Measurements from ENCODE around the gene KCNQ1.

KCNQ1 gene

DNA sequence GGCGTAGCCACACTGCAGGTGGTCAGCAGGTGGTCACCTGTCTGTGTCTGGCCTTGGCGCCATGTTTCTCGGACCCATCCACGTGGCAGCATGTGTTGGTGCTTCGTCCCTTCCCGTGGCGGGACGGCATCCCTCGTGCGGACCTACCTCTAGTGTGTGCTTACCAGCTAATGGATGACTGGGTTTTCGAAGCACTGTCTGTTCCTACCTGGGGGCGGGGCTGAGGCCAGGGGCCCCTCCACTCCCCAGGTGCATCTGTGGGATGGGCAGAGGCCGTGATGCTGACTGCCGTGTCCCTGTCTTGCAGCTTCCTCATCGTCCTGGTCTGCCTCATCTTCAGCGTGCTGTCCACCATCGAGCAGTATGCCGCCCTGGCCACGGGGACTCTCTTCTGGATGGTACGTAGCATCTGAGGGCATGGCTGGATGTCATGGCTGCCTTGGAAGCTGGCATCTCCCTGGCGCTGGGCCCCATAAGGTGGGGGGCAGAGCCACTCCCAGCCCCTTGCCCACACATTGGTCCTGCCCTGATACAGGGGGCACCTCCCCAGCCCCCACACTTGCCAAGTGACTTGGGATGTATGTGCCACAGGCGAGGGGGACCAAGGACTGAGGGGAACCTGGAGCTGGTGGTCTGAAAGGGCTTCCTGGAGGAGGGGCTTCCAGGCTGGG lies 82.9 kb downstream of the KCNQ1 start:
- intact Hi-C loops (cut with micrococcal nuclease), result loop anchor here (2.0 to 10.0 kb wide), 3 partner anchors 47 to 333 kb away; partner anchors contain the start of gene KCNQ1
- H3K27ac Mint-ChIP-seq, result peak overlapping the region; percentile 92

GRCh38 chr11:2528301-2529050 lies 83.7 kb downstream of the KCNQ1 start:
- H3K27ac Mint-ChIP-seq, result peak overlapping the region; percentile 92
- no peak overlapping the region for H3K4me3 Mint-ChIP-seq
- intact Hi-C loops (cut with micrococcal nuclease), result loop anchor here (5.0 to 10.0 kb wide), 2 partner anchors 81 to 334 kb away; partner anchors contain the start of gene KCNQ1
- H3K9me3 Mint-ChIP-seq, result no peaks in the 10 kb centered on the region
- H3K4me1 Mint-ChIP-seq (ENCODE audit: low read depth), result peaks cover 79% of the 10 kb centered on the region
- peaks cover 6% of the 10 kb centered on the region for H3K27me3 Mint-ChIP-seq
- peaks cover 48% of the 10 kb centered on the region for H3K36me3 Mint-ChIP-seq (ENCODE audit: low read depth)

More for the DNA sequence above, 82.9 kb downstream of the KCNQ1 start:
- peaks cover 73% of the 10 kb centered on the region for H3K4me1 Mint-ChIP-seq (ENCODE audit: low read depth)
- H3K36me3 Mint-ChIP-seq (ENCODE audit: low read depth), result peaks cover 50% of the 10 kb centered on the region
- no peaks in the 10 kb centered on the region for H3K9me3 Mint-ChIP-seq
- H3K27me3 Mint-ChIP-seq, result peaks cover 6% of the 10 kb centered on the region
- peak overlapping the region; percentile 11 for H3K4me3 Mint-ChIP-seq

DNA sequence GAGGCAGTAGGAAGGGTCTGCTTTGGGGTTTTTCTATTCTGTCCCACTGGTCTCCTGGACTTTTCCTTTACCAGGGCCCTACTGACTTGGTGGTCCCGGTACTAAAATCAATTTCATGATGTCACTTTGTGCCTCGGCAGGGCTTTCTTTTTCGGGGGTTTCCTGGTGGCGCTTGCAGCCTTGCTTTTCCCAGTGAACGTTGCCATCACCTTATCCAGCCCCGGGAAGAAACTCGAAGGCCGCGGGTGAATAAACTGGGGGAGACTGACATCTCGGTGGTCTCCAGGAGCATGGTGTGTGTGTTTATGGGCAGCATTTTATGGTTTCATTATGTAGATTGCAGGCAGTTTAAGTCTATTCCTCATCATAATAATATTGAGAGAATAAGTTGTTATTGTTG lies 84.4 kb downstream of the KCNQ1 start:
- H3K4me1 Mint-ChIP-seq (ENCODE audit: low read depth), result peaks cover 80% of the 10 kb centered on the region
- H3K27me3 Mint-ChIP-seq, result peaks cover 6% of the 10 kb centered on the region
- H3K36me3 Mint-ChIP-seq (ENCODE audit: low read depth), result peaks cover 48% of the 10 kb centered on the region
- H3K27ac Mint-ChIP-seq, result peak overlapping the region; percentile 92
- H3K4me3 Mint-ChIP-seq, result no peak overlapping the region
- intact Hi-C loops (cut with micrococcal nuclease), result loop anchor here (5.0 to 10.0 kb wide), 2 partner anchors 82 to 334 kb away; partner anchors contain the start of gene KCNQ1
- H3K9me3 Mint-ChIP-seq, result no peaks in the 10 kb centered on the region

GRCh38 chr11:2529636-2530035 lies 84.8 kb downstream of the KCNQ1 start:
- Mint-ChIP-seq H3K9me3 (no peaks in the 10 kb centered on the region), H3K27ac (no peak overlapping the region), H3K4me3 (no peak overlapping the region), H3K4me1 (ENCODE audit: low read depth) (peaks cover 80% of the 10 kb centered on the region), H3K27me3 (peaks cover 8% of the 10 kb centered on the region), H3K36me3 (ENCODE audit: low read depth) (peaks cover 48% of the 10 kb centered on the region)
- intact Hi-C loops (cut with micrococcal nuclease), result loop anchor here (5.0 to 10.0 kb wide), 2 partner anchors 82 to 335 kb away; partner anchors contain the start of gene KCNQ1

- peaks cover 48% of the 10 kb centered on the region for H3K36me3 Mint-ChIP-seq (ENCODE audit: low read depth)
- H3K4me3 Mint-ChIP-seq, result no peak overlapping the region
- H3K4me1 Mint-ChIP-seq (ENCODE audit: low read depth), result peaks cover 80% of the 10 kb centered on the region
- H3K9me3 Mint-ChIP-seq, result no peaks in the 10 kb centered on the region
- intact Hi-C loops (cut with micrococcal nuclease), result no loop called here
- no peak overlapping the region for H3K27ac Mint-ChIP-seq
- H3K27me3 Mint-ChIP-seq, result peaks cover 8% of the 10 kb centered on the region
Observed at GRCh38 chr11:2530131-2530854, 85.5 kb downstream of the KCNQ1 start.

DNA sequence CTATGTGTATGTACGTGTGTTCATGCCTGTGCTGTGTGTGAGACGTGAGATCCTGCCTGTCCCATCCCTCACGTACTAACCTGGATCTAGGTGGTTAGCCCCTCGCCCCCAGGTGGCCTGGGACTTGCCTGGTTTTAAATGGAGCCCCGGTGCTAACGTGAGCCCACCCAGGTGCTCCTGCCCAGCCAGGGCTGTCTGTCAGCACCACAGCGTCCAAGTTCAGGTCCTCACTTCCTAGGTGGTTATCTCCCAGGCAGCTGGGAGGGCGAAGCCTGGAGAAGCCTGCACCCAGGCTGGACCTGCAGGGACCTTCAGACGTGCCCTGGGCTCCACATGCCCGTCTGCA lies 86.0 kb downstream of the KCNQ1 start:
- no peak overlapping the region for H3K4me3 Mint-ChIP-seq
- H3K36me3 Mint-ChIP-seq (ENCODE audit: low read depth), result peaks cover 48% of the 10 kb centered on the region
- H3K4me1 Mint-ChIP-seq (ENCODE audit: low read depth), result peaks cover 80% of the 10 kb centered on the region
- peaks cover 13% of the 10 kb centered on the region for H3K27me3 Mint-ChIP-seq
- intact Hi-C loops (cut with micrococcal nuclease), result loop anchor here (1.0 kb wide), 1 partner anchor 103 kb away; no protein-coding TSS in a partner anchor
- no peaks in the 10 kb centered on the region for H3K9me3 Mint-ChIP-seq
- no peak overlapping the region for H3K27ac Mint-ChIP-seq

DNA sequence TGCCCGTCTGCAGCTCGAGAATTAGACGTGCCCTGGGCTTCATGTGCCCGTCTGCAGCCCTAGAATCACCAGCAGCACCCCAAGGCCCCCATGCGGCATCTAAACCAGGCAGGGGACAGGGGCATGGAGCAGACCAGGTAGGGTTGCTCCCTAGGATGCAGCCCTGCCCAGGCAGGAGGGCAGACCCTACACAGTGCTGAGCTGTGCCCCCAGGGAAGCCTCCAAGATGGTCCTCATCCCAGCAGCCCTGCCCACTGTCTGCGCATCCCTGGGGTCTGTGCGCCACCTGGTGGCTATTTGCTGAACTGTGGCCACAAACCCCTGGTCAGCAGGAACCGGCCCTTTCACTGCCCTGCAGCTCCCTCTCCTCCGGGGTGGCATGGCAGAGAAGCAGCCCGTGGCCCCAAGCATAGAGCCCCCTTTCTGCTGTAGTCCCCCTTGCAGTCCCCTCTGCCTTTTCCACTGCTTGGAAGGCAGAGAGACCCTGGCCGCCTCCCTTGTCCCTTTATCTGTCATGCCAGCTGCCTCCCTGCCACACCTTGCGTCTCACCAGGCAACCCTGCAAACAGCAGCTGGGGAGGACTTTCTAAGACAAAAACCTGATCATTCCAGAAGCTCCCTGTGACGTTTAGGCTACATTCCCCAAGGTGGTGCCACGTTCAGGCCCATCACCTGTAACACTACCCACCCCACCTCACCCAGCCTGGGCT lies 86.6 kb downstream of the KCNQ1 start:
- H3K27me3 Mint-ChIP-seq, result peaks cover 18% of the 10 kb centered on the region
- peaks cover 79% of the 10 kb centered on the region for H3K4me1 Mint-ChIP-seq (ENCODE audit: low read depth)
- H3K36me3 Mint-ChIP-seq (ENCODE audit: low read depth), result peaks cover 48% of the 10 kb centered on the region
- H3K9me3 Mint-ChIP-seq, result no peaks in the 10 kb centered on the region
- intact Hi-C loops (cut with micrococcal nuclease), result loop anchor here (1.0 kb wide), 1 partner anchor 103 kb away; no protein-coding TSS in a partner anchor
- H3K4me3 Mint-ChIP-seq, result no peak overlapping the region
- H3K27ac Mint-ChIP-seq, result no peak overlapping the region

DNA sequence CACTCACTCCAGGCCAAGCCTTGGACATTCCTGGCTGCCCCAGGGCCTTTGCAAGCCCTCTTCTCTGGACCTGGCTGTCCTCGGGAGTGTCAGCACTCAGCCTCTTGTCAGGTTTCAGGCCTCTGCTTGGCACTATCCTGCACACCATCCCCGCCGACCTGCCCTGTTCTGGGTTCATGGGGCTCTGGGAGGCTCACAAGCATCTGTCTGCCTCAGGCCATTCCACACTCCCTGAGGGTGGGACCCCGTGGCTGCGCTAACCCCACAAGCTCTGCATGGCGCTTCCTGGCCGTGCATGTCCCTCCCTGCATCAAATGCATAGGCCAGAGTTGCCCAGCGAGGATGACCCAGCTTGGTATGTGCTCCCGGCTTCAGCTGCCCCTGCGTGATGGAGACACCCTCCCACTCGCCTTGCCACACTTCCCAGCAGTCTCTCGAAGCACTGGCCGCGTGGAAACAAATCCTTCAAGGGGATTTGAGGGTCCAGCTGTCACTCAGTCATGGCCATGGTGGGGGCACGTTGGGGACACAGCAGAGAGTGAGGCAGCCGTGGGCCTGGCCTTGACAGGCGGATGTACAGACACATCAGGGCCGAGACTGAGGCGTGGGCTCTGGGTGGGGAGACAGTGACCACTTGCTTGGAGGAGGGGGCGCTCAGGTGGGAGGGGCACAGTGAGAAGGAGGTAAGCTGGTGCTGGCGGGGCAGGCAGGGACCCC lies 87.3 kb downstream of the KCNQ1 start:
- Mint-ChIP-seq H3K4me3 (no peak overlapping the region), H3K36me3 (ENCODE audit: low read depth) (peaks cover 51% of the 10 kb centered on the region), H3K4me1 (ENCODE audit: low read depth) (peaks cover 72% of the 10 kb centered on the region), H3K27ac (no peak overlapping the region), H3K27me3 (peaks cover 18% of the 10 kb centered on the region), H3K9me3 (no peaks in the 10 kb centered on the region)
- intact Hi-C loops (cut with micrococcal nuclease), result loop anchor here (1.0 kb wide), 1 partner anchor 104 kb away; no protein-coding TSS in a partner anchor

GRCh38 chr11:2532704-2533586 lies 88.1 kb downstream of the KCNQ1 start:
- intact Hi-C loops (cut with micrococcal nuclease), result loop anchor here (1.0 kb wide), 1 partner anchor 355 kb away; no protein-coding TSS in a partner anchor
- Mint-ChIP-seq H3K27ac (peak overlapping the region; percentile 56), H3K4me1 (ENCODE audit: low read depth) (peaks cover 64% of the 10 kb centered on the region), H3K9me3 (no peaks in the 10 kb centered on the region), H3K27me3 (peaks cover 18% of the 10 kb centered on the region), H3K36me3 (ENCODE audit: low read depth) (peaks cover 50% of the 10 kb centered on the region), H3K4me3 (peak overlapping the region; percentile 70)

GRCh38 chr11:2533587-2534133 lies 88.9 kb downstream of the KCNQ1 start:
- H3K4me3 Mint-ChIP-seq, result peak overlapping the region; percentile 70
- H3K27ac Mint-ChIP-seq, result peak overlapping the region; percentile 56
- no peaks in the 10 kb centered on the region for H3K9me3 Mint-ChIP-seq
- peaks cover 18% of the 10 kb centered on the region for H3K27me3 Mint-ChIP-seq
- peaks cover 57% of the 10 kb centered on the region for H3K4me1 Mint-ChIP-seq (ENCODE audit: low read depth)
- peaks cover 43% of the 10 kb centered on the region for H3K36me3 Mint-ChIP-seq (ENCODE audit: low read depth)
- intact Hi-C loops (cut with micrococcal nuclease), result loop anchor here (1.0 kb wide), 1 partner anchor 355 kb away; no protein-coding TSS in a partner anchor

DNA sequence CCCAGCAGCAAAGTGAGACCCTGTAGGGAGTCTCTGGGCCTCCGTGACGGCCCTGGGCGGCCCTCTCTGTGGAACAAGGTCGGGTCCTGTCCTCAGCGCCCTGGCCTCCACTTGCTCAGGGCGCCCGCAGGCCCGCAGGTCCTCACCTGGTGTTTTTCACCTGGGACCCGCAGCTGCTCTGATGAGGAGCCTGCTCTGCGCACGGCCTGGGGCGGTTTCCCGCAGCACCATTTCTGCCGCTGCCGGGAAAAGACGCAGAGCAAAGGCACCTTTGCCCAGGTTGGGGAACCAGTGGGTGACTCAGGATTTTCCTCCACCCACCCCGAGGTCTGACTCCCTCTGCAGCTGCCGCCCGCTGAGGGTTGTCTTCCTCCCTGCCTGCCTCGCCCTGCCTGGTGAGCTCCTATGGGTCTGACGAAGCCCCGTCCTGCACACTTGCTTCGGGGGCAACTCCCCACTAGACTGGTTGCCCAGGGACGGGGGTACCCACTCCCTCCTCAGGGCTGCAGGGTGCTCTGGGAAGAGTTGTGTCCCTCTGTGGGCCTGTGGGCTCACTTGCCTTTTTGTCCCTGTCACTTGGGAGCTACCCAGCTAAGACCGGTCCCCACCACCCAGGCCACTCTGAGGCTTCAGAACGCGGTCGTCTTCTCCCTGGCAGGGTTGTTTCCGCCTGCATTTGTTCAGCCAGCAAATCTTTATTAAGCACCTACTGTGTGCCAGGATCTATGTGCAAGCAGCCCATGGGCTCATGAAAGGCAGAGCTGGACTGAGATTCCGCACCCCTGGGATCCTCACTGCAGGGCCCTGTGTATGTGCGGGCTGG lies 89.5 kb downstream of the KCNQ1 start:
- H3K36me3 Mint-ChIP-seq (ENCODE audit: low read depth), result peaks cover 38% of the 10 kb centered on the region
- peak overlapping the region; percentile 18 for H3K4me3 Mint-ChIP-seq
- peak overlapping the region; percentile 56 for H3K27ac Mint-ChIP-seq
- H3K27me3 Mint-ChIP-seq, result peaks cover 18% of the 10 kb centered on the region
- H3K4me1 Mint-ChIP-seq (ENCODE audit: low read depth), result peaks cover 53% of the 10 kb centered on the region
- intact Hi-C loops (cut with micrococcal nuclease), result no loop called here
- no peaks in the 10 kb centered on the region for H3K9me3 Mint-ChIP-seq
